RWPE1 (cell line): ENCODE results near the gene TBXAS1.

ENCODE experiments used
- CTCF ChIA-PET: fragments of 350-600 bp; sonication (Branson Sonifier 250); formaldehyde crosslinking; extraction: SDS; loops from one replicate; lab custom pipeline; 2021; lab: Yijun Ruan, JAX
- POLR2A ChIA-PET: fragments of 400-600 bp; formaldehyde crosslinking; extraction: SDS; loops from one replicate; lab custom pipeline; 2020; ENCODE audit warnings: antibody characterized with exemption; ENCODE audit not compliant: low non-redundant PET; lab: Yijun Ruan, JAX
- DNase-seq: peaks from one replicate; pipeline ENCODE4 v3.0.0; 2012; ENCODE audit warnings: low spot score
- H3K27ac ChIP-seq: fragments of 450-650 bp; 2 replicates; pipeline ENCODE4 v1.5.1; 2017
- CTCF ChIP-seq: fragments of 450-650 bp; conservative IDR thresholded peaks from 2 replicates; pipeline ENCODE4 v1.5.1; 2017; ENCODE audit warnings: low read depth, mild to moderate bottlenecking

TBXAS1 gene

GRCh38 chr7:139857791-139858190 lies 28.7 kb downstream of the TBXAS1 start:
- POLR2A ChIA-PET: no interaction called here
- TF ChIP-seq CTCF: no peak
- no peak overlapping the region for H3K27ac ChIP-seq
- CTCF ChIA-PET: no interaction called here
- no peak for DNase-seq

GRCh38 chr7:139860090-139860775 lies 31.2 kb downstream of the TBXAS1 start:
- POLR2A ChIA-PET: no interaction called here
- no peak for DNase-seq
- CTCF ChIA-PET: no interaction called here
- TF ChIP-seq CTCF: no peak
- no peak overlapping the region for H3K27ac ChIP-seq

GRCh38 chr7:139861803-139862202 lies 32.7 kb downstream of the TBXAS1 start:
- TF ChIP-seq CTCF: no peak
- ChIA-PET CTCF (no interaction called here), POLR2A (no interaction called here)
- no peak overlapping the region for H3K27ac ChIP-seq
- DNase-seq: no peak

GRCh38 chr7:139866047-139866837 lies 37.2 kb downstream of the TBXAS1 start:
- TF ChIP-seq CTCF: no peak
- ChIA-PET CTCF (no interaction called here), POLR2A (no interaction called here)
- no peak overlapping the region for H3K27ac ChIP-seq
- DNase-seq: no peak

GRCh38 chr7:139867847-139868246 lies 38.8 kb downstream of the TBXAS1 start:
- H3K27ac ChIP-seq: no peak overlapping the region
- DNase-seq: no peak
- CTCF ChIA-PET: no interaction called here
- POLR2A ChIA-PET: no interaction called here
- no peak for TF ChIP-seq CTCF

GRCh38 chr7:139869886-139870285 lies 40.8 kb downstream of the TBXAS1 start:
- ChIA-PET POLR2A (no interaction called here), CTCF (no interaction called here)

More at GRCh38 chr7:139869886-139870285, 40.8 kb downstream of the TBXAS1 start:
- TF ChIP-seq CTCF: no peak
- DNase-seq: no peak
- H3K27ac ChIP-seq: no peak overlapping the region
